Trophoblast cell (in vitro differentiated cells and primary cell): Measurements from ENCODE around the gene MAPT.

Source experiments
- DNase-seq, 2 donors: peaks; one replicate each; pipeline ENCODE4 v3.0.0-alpha.2; 2016
- H2AFZ ChIP-seq: 2 replicates; pipeline ENCODE4 v1.6.1; 2013; ENCODE audit warnings: low read length, moderate library complexity, mild to moderate bottlenecking; ENCODE audit not compliant: insufficient read depth, poor library complexity
- H2AK5ac ChIP-seq: 2 replicates; pipeline ENCODE4 v1.6.1; 2013; ENCODE audit warnings: mild to moderate bottlenecking, low read length
- H2BK120ac ChIP-seq: 2 replicates; pipeline ENCODE4 v1.6.1; 2013; ENCODE audit warnings: low read length, mild to moderate bottlenecking, moderate library complexity; ENCODE audit not compliant: insufficient read depth, poor library complexity
- H2BK12ac ChIP-seq: 2 replicates; pipeline ENCODE4 v1.6.1; 2013; ENCODE audit warnings: mild to moderate bottlenecking, low read length, moderate library complexity
- H2BK5ac ChIP-seq: 2 replicates; pipeline ENCODE4 v1.6.1; 2013; ENCODE audit warnings: low read length, low read depth, moderate library complexity, mild to moderate bottlenecking; ENCODE audit not compliant: poor library complexity
- H3K14ac ChIP-seq: 2 replicates; pipeline ENCODE4 v1.6.1; 2013; ENCODE audit warnings: mild to moderate bottlenecking, low read length
- H3K18ac ChIP-seq: 2 replicates; pipeline ENCODE4 v1.6.1; 2013; ENCODE audit warnings: mild to moderate bottlenecking, low read length
- H3K23ac ChIP-seq: 2 replicates; pipeline ENCODE4 v1.6.1; 2013; ENCODE audit warnings: low read length
- H3K27ac ChIP-seq: 2 replicates; pipeline ENCODE4 v1.5.1; 2013; ENCODE audit warnings: low read depth, mild to moderate bottlenecking, inconsistent platforms, low read length, moderate library complexity
- H3K27me3 ChIP-seq: 2 replicates; pipeline ENCODE4 v1.6.1; 2013; ENCODE audit warnings: inconsistent platforms, mild to moderate bottlenecking, low read length, moderate library complexity; ENCODE audit not compliant: insufficient read depth
- H3K36me3 ChIP-seq, 2 experiments: 1 replicate in 1 of 2; 2 replicates in 1 of 2; pipeline ENCODE4 v1.6.1; 2013; ENCODE audit warnings: low read length in 2 of 2, mild to moderate bottlenecking in 2 of 2, moderate library complexity in 1 of 2; ENCODE audit not compliant: insufficient read depth in 2 of 2, control insufficient read depth in 1 of 2
- H3K4ac ChIP-seq: 2 replicates; pipeline ENCODE4 v1.6.1; 2013; ENCODE audit warnings: low read depth, mild to moderate bottlenecking, low read length, moderate library complexity
- H3K4me1 ChIP-seq, 2 experiments: 1 replicate in 1 of 2; 2 replicates in 1 of 2; pipeline ENCODE4 v1.6.1; 2013; ENCODE audit warnings: low read length in 2 of 2, mild to moderate bottlenecking in 2 of 2, moderate library complexity in 1 of 2; ENCODE audit not compliant: insufficient read depth in 2 of 2, control insufficient read depth in 1 of 2
- H3K4me2 ChIP-seq: 2 replicates; pipeline ENCODE4 v1.6.1; 2013; ENCODE audit warnings: inconsistent platforms, mild to moderate bottlenecking, low read length, moderate library complexity
- H3K4me3 ChIP-seq: 2 replicates; pipeline ENCODE4 v1.5.1; 2013; ENCODE audit warnings: mild to moderate bottlenecking, low read depth, low read length, inconsistent platforms
- H3K79me1 ChIP-seq: one replicate; pipeline ENCODE4 v1.6.1; 2013; ENCODE audit warnings: low read length
- H3K79me2 ChIP-seq: 2 replicates; pipeline ENCODE4 v1.6.1; 2013; ENCODE audit warnings: low read length, mild to moderate bottlenecking; ENCODE audit not compliant: control insufficient read depth, insufficient read depth, poor library complexity
- H3K9ac ChIP-seq: 2 replicates; pipeline ENCODE4 v1.6.1; 2013; ENCODE audit warnings: mild to moderate bottlenecking, low read length
- H3K9me3 ChIP-seq: 2 replicates; pipeline ENCODE4 v1.6.1; 2013; ENCODE audit warnings: low read depth, mild to moderate bottlenecking, control low read depth, inconsistent platforms, low read length; ENCODE audit not compliant: insufficient read depth
- H4K12ac ChIP-seq: 2 replicates; pipeline ENCODE4 v1.6.1; 2013; ENCODE audit warnings: low read depth, mild to moderate bottlenecking, low read length, moderate library complexity
- H4K8ac ChIP-seq: 2 replicates; pipeline ENCODE4 v1.6.1; 2013; ENCODE audit warnings: low read depth, mild to moderate bottlenecking, low read length, moderate library complexity
- H4K91ac ChIP-seq: one replicate; pipeline ENCODE4 v1.6.1; 2013; ENCODE audit warnings: low read depth, mild to moderate bottlenecking, low read length, moderate library complexity
- WGBS: extraction: QIAGEN DNeasy Blood & Tissue Kit; methylation state at CpG from one replicate; pipeline ENCODE4 v1.1.7; 2013; ENCODE audit warnings: missing lambda C conversion rate; ENCODE audit not compliant: insufficient read length, insufficient coverage; ENCODE audit errors: extremely low coverage; 5-methylcytosine and 5-hydroxymethylcytosine counted together

Gene MAPT

GRCh38 chr17:45918241-45918745, 23.9 kb downstream of the MAPT start:
- H3K79me2 ChIP-seq = no peaks in the 10 kb centered on the region
- H4K12ac ChIP-seq = no peak overlapping the region
- no peak overlapping the region for H3K4ac ChIP-seq
- no peaks in the 10 kb centered on the region for H3K79me1 ChIP-seq
- no peak overlapping the region for H3K4me2 ChIP-seq
- H2AK5ac ChIP-seq = no peak overlapping the region
- H2BK5ac ChIP-seq = no peak overlapping the region
- no peak overlapping the region for H4K91ac ChIP-seq
- H3K14ac ChIP-seq = no peak overlapping the region
- H3K9ac ChIP-seq = no peak overlapping the region
- H3K18ac ChIP-seq = no peak overlapping the region
- no peaks in the 10 kb centered on the region for H3K27me3 ChIP-seq
- H2AFZ ChIP-seq = no peak overlapping the region
- no peak overlapping the region for H3K23ac ChIP-seq
- peaks cover 0 to 2% of the 10 kb centered on the region in 2 experiments for H3K4me1 ChIP-seq
- WGBS = no CpG with 5 or more reads among the region's 2 CpGs
- no peak overlapping the region for H3K27ac ChIP-seq
- no peak overlapping the region for H4K8ac ChIP-seq
- no peak for DNase-seq
- H3K4me3 ChIP-seq = no peak overlapping the region
- no peak overlapping the region for H2BK120ac ChIP-seq
- H3K36me3 ChIP-seq = no peaks in the 10 kb centered on the region
- peaks cover 10% of the 10 kb centered on the region for H3K9me3 ChIP-seq
- no peak overlapping the region for H2BK12ac ChIP-seq

GRCh38 chr17:45919136-45919535, 24.8 kb downstream of the MAPT start:
- H3K4ac ChIP-seq = no peak overlapping the region
- peaks cover 5% of the 10 kb centered on the region for H3K9me3 ChIP-seq
- H3K14ac ChIP-seq = no peak overlapping the region
- H3K4me3 ChIP-seq = peak overlapping the region; percentile 47
- no peaks in the 10 kb centered on the region for H3K79me1 ChIP-seq
- no peak overlapping the region for H3K18ac ChIP-seq
- H2BK120ac ChIP-seq = no peak overlapping the region
- H4K91ac ChIP-seq = no peak overlapping the region
- no peak overlapping the region for H3K4me2 ChIP-seq
- no peak overlapping the region for H3K27ac ChIP-seq
- H4K12ac ChIP-seq = no peak overlapping the region
- H4K8ac ChIP-seq = no peak overlapping the region
- H3K4me1 ChIP-seq = peaks cover 0 to 2% of the 10 kb centered on the region in 2 experiments
- H2BK12ac ChIP-seq = no peak overlapping the region
- no peak overlapping the region for H2AFZ ChIP-seq
- no peak overlapping the region for H3K9ac ChIP-seq
- H3K23ac ChIP-seq = no peak overlapping the region
- no peaks in the 10 kb centered on the region for H3K27me3 ChIP-seq
- no peak overlapping the region for H2BK5ac ChIP-seq
- DNase-seq = no peak
- H3K36me3 ChIP-seq = no peaks in the 10 kb centered on the region
- no CpG with 5 or more reads among the region's 15 CpGs for WGBS
- H3K79me2 ChIP-seq = no peaks in the 10 kb centered on the region
- H2AK5ac ChIP-seq = no peak overlapping the region

- no CpG with 5 or more reads among the region's 9 CpGs for WGBS
- H3K79me2 ChIP-seq = no peaks in the 10 kb centered on the region
These were observed 25.7 kb downstream of the MAPT start for GRCh38 chr17:45920083-45920482.

GRCh38 chr17:45923511-45924268, 29.3 kb downstream of the MAPT start:
- no peak for DNase-seq
- no peak overlapping the region for H3K27ac ChIP-seq
- H3K14ac ChIP-seq = no peak overlapping the region
- no peak overlapping the region for H2BK120ac ChIP-seq
- no peak overlapping the region for H2AK5ac ChIP-seq
- H3K4me2 ChIP-seq = no peak overlapping the region
- no peak overlapping the region for H3K4me3 ChIP-seq
- H3K4ac ChIP-seq = no peak overlapping the region
- no peak overlapping the region for H2AFZ ChIP-seq
- no peak overlapping the region for H2BK5ac ChIP-seq
- no peak overlapping the region for H2BK12ac ChIP-seq
- no peaks in the 10 kb centered on the region for H3K79me1 ChIP-seq
- H4K91ac ChIP-seq = no peak overlapping the region
- H3K79me2 ChIP-seq = no peaks in the 10 kb centered on the region
- H3K9me3 ChIP-seq = peaks cover 4% of the 10 kb centered on the region
- no peak overlapping the region for H4K12ac ChIP-seq
- no peak overlapping the region for H4K8ac ChIP-seq
- H3K18ac ChIP-seq = no peak overlapping the region
- no CpG with 5 or more reads among the region's 7 CpGs for WGBS
- no peaks in the 10 kb centered on the region for H3K4me1 ChIP-seq
- no peaks in the 10 kb centered on the region for H3K36me3 ChIP-seq
- H3K23ac ChIP-seq = no peak overlapping the region
- no peak overlapping the region for H3K9ac ChIP-seq
- H3K27me3 ChIP-seq = no peaks in the 10 kb centered on the region

More at GRCh38 chr17:45920083-45920482, 25.7 kb downstream of the MAPT start:
- Histone ChIP-seq H3K4me1 (no peaks in the 10 kb centered on the region), H3K4ac (no peak overlapping the region), H3K18ac (no peak overlapping the region), H3K4me3 (no peak overlapping the region), H3K9me3 (peaks cover 4% of the 10 kb centered on the region), H4K12ac (no peak overlapping the region), H2BK12ac (no peak overlapping the region), H4K91ac (no peak overlapping the region), H3K9ac (no peak overlapping the region), H3K4me2 (no peak overlapping the region), H3K14ac (no peak overlapping the region), H2AFZ (no peak overlapping the region), H3K36me3 (no peaks in the 10 kb centered on the region), H2BK120ac (no peak overlapping the region), H4K8ac (no peak overlapping the region), H3K27me3 (no peaks in the 10 kb centered on the region), H2AK5ac (no peak overlapping the region), H3K79me1 (no peaks in the 10 kb centered on the region), H3K23ac (no peak overlapping the region), H3K27ac (no peak overlapping the region), H2BK5ac (no peak overlapping the region)
- DNase-seq = no peak
